B cell (primary cell): ENCODE results near the gene SLC16A2.
"Not testable (repeated sequence)": the region's sequence is repeated elsewhere in the genome, so short reads cannot be mapped to it uniquely, and the experiment has no call there.

ENCODE experiments used
- CTCF ChIP-seq: fragments of 200-600 bp; IDR thresholded peaks from one replicate; pipeline ENCODE4 v1.8.0; 2022; ENCODE audit warnings: antibody characterized with exemption, mild to moderate bottlenecking
- EZH2 ChIP-seq: IDR thresholded peaks from 2 replicates; pipeline ENCODE4 v1.6.1; 2012; ENCODE audit warnings: borderline replicate concordance, low read depth, mild to moderate bottlenecking, moderate library complexity, low read length; ENCODE audit not compliant: insufficient read depth, poor library complexity, severe bottlenecking

- not testable (repeated sequence) for TF ChIP-seq CTCF, EZH2
Observed at GRCh38 chrX:74454233-74454632, 32.9 kb downstream of the SLC16A2 start.
